T-helper 1 cell treated with Interleukin-12 subunit alpha and Interleukin-12 subunit beta and Interleukin-4 antibody, amounts not matched to agents 30 μg/mL and 1 μg/mL, for 36 hours (primary cell): ENCODE measurements around the gene MRPL21.

Experiments
- H3K27ac Mint-ChIP-seq: one replicate; pipeline ENCODE4 v1.8.0; 2021; ENCODE audit warnings: mild to moderate bottlenecking, mixed read lengths
- H3K27me3 Mint-ChIP-seq: one replicate; pipeline ENCODE4 v1.8.0; 2021; ENCODE audit warnings: low read depth, mixed read lengths
- H3K36me3 Mint-ChIP-seq: one replicate; pipeline ENCODE4 v1.8.0; 2021; ENCODE audit warnings: low read depth, mixed read lengths
- H3K4me1 Mint-ChIP-seq: one replicate; pipeline ENCODE4 v1.8.0; 2021; ENCODE audit warnings: low read depth, mixed read lengths
- H3K4me3 Mint-ChIP-seq: one replicate; pipeline ENCODE4 v1.8.0; 2021; ENCODE audit warnings: mild to moderate bottlenecking, moderate library complexity, mixed read lengths
- H3K9me3 Mint-ChIP-seq: one replicate; pipeline ENCODE4 v1.8.0; 2021; ENCODE audit warnings: mixed read lengths

MRPL21 gene

DNA sequence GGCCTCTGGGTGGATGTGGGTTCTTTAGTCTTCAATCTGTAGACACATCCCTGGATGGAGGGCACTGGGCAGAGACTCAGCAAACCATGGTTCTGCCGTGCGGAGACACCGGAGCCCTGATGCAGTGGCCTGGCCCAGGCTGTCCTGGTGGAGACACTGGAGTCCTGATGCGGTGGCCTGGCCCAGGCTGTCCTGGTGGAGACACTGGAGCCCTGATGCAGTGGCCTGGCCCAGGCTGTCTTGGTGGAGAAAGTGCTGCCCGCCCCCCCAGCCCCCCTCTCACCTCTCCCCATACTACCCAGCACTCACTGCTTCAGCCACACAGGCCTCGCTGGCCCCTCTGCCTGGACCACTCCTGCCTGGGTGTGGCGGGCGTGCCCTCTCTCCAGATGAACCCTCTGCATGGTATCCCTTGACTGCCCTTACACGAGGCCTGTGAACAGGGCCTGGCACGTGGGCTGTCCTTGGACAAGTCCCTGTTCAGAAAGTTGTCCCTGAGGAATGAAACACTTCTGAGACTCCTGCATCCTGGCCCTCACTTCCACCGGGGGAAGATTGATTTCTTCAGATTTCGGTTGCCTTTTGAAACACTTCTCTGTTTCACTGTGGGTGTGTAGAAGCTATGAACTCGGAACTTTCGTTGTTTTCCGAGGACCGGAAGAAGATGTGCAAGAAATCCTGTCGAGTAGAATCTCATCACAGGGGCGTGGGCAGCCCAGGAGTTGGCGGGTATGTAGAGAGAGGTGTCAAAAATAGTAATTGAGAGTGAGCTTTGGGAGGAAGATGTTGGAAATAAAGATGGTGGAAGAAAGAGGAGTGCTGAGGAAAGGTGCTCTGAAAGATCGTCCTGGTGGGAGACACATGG, 26.3 kb upstream of the MRPL21 start:
- Mint-ChIP-seq H3K9me3 (peaks cover 18% of the 10 kb centered on the region), H3K27me3 (no peaks in the 10 kb centered on the region), H3K4me1 (no peaks in the 10 kb centered on the region), H3K27ac (no peak overlapping the region), H3K4me3 (no peak overlapping the region), H3K36me3 (peaks cover 35% of the 10 kb centered on the region)

DNA sequence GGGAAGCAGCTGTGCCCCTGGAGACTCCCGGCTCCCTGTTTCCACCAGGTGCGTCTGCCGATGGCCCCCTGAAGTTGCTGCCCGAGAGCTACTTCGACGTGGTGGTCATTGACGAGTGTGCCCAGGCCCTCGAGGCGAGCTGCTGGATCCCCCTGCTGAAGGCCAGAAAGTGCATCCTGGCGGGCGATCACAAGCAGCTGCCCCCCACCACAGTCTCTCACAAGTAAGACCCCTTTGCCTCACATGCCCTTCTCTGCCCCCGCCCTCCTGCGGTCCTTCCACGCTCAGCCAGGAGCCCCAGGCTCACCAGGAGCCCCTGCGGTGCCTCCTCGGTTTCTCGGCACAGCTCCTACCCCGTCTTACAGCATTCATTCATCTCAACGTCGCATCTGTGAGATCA, 25.5 kb upstream of the MRPL21 start:
- H3K27me3 Mint-ChIP-seq = no peaks in the 10 kb centered on the region
- H3K27ac Mint-ChIP-seq = no peak overlapping the region
- H3K4me3 Mint-ChIP-seq = no peak overlapping the region
- no peaks in the 10 kb centered on the region for H3K4me1 Mint-ChIP-seq
- H3K9me3 Mint-ChIP-seq = peaks cover 25% of the 10 kb centered on the region
- H3K36me3 Mint-ChIP-seq = peaks cover 43% of the 10 kb centered on the region

DNA sequence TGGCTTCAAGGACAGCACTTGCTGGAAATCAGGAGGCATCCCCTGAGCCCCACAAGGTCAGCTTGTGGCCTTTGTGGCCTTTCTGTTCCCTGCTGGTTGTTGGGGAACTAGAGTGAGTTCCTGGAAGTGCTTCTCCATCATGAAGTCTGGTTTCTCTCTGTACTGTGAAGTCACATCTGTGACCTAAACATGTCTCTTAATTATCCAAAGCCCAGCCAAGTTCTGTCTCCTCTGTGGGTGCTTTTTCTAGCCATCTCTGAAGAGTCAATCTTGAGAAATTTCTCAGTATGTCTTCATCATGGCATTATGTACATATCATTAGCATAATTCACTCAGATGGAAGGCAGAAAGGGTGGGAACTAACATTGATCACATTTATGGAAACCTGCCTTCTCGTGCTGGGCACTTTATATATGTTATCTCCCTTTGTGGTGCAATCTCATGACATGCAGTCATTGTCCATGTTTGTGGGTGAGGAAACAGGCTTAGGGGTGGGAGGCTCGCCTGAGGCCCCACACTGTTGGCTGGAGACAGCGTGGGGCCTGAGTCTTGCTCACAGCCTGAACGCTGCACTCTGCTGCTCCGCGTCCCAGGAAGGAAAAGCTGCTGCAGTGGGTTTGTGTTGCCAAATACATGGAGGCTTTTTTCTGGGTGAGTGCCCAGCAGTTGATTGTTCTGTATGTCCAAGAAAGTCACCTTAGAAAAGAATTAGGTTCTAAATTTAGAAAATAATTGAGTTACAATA, 24.7 kb upstream of the MRPL21 start:
- Mint-ChIP-seq H3K4me3 (no peak overlapping the region), H3K9me3 (peaks cover 29% of the 10 kb centered on the region), H3K27me3 (no peaks in the 10 kb centered on the region), H3K27ac (no peak overlapping the region), H3K36me3 (peaks cover 51% of the 10 kb centered on the region), H3K4me1 (no peaks in the 10 kb centered on the region)

DNA sequence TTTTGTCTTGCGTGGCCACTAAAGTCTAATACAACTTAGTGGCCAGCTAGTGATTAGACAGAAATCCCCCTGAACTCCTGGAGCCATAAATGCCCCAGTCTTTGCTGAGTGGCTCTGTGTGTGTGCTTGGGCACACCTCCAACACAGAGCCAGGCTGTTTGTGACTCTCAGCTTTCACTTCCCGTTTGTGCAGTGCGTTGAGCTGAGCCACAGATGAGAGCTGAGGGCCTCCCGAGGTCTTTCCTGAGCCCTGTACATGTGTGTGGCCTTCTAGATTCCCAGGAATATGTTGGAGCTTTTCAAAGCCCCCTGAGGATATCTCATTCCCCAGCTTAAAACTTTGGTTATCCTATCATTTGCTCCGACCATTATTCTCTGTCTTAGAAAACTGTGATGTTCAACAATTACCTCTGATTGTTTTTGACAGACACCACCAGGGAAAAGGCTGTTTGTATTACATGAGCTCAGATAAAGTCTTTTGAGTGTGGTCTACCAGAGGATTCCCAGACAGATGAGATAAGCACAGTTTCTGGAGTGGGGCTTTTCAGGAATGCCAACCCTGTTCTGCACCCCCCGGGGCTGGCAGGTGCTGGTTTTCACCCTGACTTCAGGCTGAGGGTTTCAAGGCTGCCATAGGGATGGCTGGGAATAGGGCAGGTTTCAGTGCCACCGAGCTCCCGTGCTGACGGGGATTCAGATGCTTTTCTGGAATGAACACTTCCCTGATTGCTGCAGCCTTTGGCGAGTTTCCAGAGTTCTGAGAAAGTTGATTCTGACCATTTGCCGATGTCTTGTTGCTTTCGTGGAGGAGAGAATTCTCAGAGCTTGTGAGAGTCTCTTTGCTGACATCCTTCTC, 23.9 kb upstream of the MRPL21 start:
- Mint-ChIP-seq H3K36me3 (peaks cover 56% of the 10 kb centered on the region), H3K27me3 (no peaks in the 10 kb centered on the region), H3K9me3 (peaks cover 29% of the 10 kb centered on the region), H3K4me1 (no peaks in the 10 kb centered on the region), H3K27ac (no peak overlapping the region), H3K4me3 (no peak overlapping the region)

DNA sequence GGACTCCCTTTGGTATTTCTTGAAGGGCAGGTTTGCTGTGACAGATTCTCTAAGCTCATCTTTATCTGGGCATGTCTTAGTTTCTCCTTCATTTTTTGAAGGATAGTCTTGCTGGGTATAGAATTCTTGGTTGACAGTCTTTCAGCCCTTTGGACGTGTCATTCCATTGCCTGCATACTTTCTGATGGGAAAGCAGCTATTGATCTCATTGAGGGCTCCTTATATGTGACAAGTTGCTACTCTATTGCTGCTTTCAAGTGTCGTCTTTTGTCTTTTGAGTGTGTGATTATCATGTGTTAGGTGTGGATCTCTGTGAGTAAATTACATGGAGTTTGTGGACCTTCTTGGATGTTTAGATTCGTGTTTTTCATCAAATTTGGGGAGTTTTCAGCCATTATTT, 22.0 kb upstream of the MRPL21 start:
- H3K27me3 Mint-ChIP-seq = no peaks in the 10 kb centered on the region
- no peaks in the 10 kb centered on the region for H3K4me1 Mint-ChIP-seq
- no peak overlapping the region for H3K27ac Mint-ChIP-seq
- peaks cover 29% of the 10 kb centered on the region for H3K9me3 Mint-ChIP-seq
- H3K4me3 Mint-ChIP-seq = no peak overlapping the region
- H3K36me3 Mint-ChIP-seq = peaks cover 62% of the 10 kb centered on the region

DNA sequence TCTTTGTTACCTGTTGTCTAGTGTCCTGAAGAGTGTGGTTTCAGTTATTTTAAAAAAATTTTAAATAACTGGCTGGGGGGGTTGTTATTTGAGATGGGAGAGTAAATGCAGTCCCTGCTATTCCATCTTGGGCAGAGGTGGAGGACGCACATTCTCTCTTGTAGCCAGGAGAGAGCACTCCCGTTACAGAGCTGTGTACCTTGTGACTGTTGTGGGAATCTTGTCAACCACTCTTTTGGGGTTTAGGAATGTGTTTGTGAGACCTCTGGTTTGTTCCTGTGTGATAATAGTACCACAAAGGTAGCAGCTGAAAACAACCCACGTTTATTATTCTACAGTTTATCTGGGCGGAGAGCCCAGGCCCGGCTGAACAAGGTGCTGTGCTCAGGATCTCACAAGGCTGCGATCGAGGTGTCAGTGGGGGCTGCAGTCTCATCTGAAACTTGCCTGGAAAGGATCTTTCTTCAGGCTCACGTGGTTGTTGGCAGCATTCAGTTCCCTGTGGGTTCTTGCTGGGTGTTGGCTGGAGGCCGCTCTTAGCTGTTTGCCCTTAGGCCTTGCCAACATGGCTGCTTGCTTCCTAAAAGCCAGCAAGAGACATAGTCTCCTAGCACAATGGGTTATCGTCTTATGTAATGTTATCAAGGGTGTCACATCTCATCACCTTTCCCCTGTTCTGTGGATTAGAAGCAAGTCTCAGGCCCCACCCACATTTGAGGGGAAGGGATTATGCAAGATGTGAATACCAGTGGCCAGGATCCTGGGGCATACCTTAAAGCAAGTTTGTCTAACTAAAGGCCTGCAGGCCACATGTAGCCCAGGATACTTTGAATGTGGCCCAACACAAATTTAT, 20.7 kb upstream of the MRPL21 start:
- Mint-ChIP-seq H3K36me3 (peaks cover 59% of the 10 kb centered on the region), H3K4me3 (no peak overlapping the region), H3K27me3 (no peaks in the 10 kb centered on the region), H3K9me3 (peaks cover 29% of the 10 kb centered on the region), H3K27ac (no peak overlapping the region), H3K4me1 (no peaks in the 10 kb centered on the region)

DNA sequence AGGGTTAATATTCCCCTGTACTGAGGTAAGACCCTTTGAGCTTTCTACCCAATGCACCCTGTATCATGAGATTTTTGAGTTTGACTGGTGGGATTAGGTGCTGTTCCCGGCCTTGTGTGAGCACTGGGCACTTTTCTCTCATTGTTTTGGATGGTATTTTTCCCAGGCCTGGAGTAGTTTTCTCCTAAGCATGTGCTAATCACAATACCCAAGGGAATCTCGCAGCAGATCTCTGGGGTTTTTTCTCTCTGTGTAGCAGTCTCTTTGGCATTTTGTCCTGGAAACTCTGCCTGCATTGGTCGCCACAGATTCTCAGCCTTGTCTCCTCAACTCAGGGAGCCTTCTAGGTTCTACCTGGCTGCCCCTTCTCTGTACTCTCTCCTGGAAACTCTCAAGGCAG, 20.0 kb upstream of the MRPL21 start:
- H3K36me3 Mint-ChIP-seq = peaks cover 65% of the 10 kb centered on the region
- no peaks in the 10 kb centered on the region for H3K27me3 Mint-ChIP-seq
- peaks cover 29% of the 10 kb centered on the region for H3K9me3 Mint-ChIP-seq
- no peak overlapping the region for H3K27ac Mint-ChIP-seq
- H3K4me3 Mint-ChIP-seq = no peak overlapping the region
- no peaks in the 10 kb centered on the region for H3K4me1 Mint-ChIP-seq

DNA sequence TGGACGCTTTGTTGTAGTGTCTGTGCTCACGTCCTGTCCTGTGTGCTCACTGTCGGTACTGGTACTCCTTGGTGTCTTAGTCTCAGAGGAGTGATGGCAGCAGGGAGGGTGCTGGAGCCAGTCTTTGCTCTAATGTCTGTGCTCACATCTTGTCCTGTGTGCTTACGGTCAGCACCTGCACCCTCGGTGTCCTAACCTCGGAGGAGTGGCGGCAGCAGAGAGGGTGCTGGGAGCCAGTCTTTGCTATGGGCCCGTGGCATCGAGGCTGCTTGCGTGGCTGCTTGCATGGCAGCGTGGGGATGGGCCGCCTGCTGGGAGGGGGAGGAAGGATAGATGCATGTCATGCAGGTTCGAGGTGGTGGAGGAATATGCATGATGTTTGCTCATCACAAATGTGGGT, 12.8 kb upstream of the MRPL21 start:
- Mint-ChIP-seq H3K36me3 (peaks cover 33% of the 10 kb centered on the region), H3K4me3 (no peak overlapping the region), H3K27ac (no peak overlapping the region), H3K27me3 (no peaks in the 10 kb centered on the region), H3K9me3 (no peaks in the 10 kb centered on the region), H3K4me1 (no peaks in the 10 kb centered on the region)

DNA sequence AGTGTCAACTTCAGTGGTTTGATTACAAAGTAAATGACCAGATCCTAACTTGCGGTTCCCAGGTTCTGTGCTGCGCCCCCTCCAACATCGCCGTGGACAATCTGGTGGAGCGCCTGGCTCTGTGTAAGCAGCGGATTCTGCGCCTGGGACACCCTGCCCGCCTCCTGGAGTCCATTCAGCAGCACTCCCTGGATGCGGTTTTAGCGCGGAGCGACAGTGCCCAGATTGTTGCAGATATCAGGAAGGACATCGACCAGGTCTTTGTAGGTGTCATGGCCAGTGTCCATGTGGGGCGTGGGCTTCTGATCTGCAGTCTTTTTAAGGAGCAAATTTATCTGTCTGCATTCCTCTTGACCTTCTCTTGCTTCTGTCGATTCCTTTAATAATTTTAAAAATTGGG, 11.1 kb upstream of the MRPL21 start:
- H3K4me3 Mint-ChIP-seq = no peak overlapping the region
- peaks cover 33% of the 10 kb centered on the region for H3K36me3 Mint-ChIP-seq
- H3K27ac Mint-ChIP-seq = no peak overlapping the region
- H3K27me3 Mint-ChIP-seq = no peaks in the 10 kb centered on the region
- no peaks in the 10 kb centered on the region for H3K4me1 Mint-ChIP-seq
- H3K9me3 Mint-ChIP-seq = no peaks in the 10 kb centered on the region

DNA sequence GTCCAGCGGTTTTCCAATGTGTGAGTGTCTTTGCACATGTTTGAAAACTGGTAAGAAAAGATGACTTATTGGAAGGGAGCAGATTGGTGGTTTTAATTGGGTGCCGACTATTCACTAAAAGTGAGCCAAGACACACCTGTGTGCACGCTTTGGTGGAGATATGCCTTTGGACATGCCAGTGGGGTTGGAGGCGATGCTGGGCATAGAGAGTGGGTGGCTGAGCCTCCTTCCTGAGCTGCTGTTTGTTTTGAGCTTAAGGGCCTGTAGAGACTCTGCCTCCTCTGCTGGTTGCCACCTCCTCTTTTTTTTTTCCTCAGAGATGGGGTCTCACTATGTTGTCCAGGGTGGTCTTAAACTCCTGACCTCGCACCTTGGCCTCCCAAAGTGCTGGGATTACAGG, 9.6 kb upstream of the MRPL21 start:
- Mint-ChIP-seq H3K4me1 (no peaks in the 10 kb centered on the region), H3K27ac (no peak overlapping the region), H3K27me3 (no peaks in the 10 kb centered on the region), H3K4me3 (no peak overlapping the region), H3K9me3 (no peaks in the 10 kb centered on the region), H3K36me3 (peaks cover 28% of the 10 kb centered on the region)

DNA sequence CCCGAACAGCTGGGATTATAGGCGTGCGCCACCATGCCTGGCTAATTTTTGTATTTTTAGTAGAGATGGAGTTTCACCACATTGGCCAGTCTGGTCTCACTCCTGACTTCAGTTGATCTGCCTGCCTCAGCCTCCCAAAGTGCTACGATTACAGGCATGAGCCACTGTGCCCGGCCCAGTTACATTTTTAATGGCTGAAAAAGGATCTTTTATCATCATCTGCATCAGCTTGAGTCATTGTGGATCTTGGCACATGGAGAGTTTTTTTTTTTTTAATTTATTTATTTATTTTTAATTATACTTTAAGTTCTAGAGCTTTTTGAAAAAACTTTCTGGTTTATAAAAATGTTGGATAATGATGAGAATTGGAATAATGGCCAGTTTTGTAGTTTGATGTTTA, 8.6 kb upstream of the MRPL21 start:
- H3K9me3 Mint-ChIP-seq = no peaks in the 10 kb centered on the region
- no peak overlapping the region for H3K4me3 Mint-ChIP-seq
- H3K36me3 Mint-ChIP-seq = peaks cover 28% of the 10 kb centered on the region
- no peaks in the 10 kb centered on the region for H3K27me3 Mint-ChIP-seq
- H3K27ac Mint-ChIP-seq = no peak overlapping the region
- no peaks in the 10 kb centered on the region for H3K4me1 Mint-ChIP-seq

DNA sequence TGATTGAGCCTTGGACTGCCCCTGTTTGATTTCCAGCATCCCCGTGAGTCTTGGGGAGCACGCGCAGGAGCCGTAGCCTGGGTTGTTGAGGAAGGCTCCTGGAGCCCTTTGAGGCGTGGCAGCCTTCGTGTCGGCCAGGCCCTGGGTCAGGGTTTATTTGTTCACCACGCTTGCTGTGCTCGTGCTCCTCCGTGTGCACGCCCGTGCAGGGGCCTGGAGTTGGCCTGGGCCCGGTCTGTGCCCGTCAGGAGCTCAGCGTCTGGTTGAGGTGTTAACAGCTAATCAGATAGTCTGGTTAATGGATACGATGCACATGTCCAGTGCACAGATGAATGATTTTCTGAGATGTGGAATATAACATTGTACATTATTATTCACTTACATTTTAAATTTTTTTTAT, 8.1 kb upstream of the MRPL21 start:
- no peaks in the 10 kb centered on the region for H3K4me1 Mint-ChIP-seq
- no peaks in the 10 kb centered on the region for H3K9me3 Mint-ChIP-seq
- H3K4me3 Mint-ChIP-seq = no peak overlapping the region
- no peaks in the 10 kb centered on the region for H3K27me3 Mint-ChIP-seq
- peaks cover 29% of the 10 kb centered on the region for H3K36me3 Mint-ChIP-seq
- H3K27ac Mint-ChIP-seq = no peak overlapping the region

DNA sequence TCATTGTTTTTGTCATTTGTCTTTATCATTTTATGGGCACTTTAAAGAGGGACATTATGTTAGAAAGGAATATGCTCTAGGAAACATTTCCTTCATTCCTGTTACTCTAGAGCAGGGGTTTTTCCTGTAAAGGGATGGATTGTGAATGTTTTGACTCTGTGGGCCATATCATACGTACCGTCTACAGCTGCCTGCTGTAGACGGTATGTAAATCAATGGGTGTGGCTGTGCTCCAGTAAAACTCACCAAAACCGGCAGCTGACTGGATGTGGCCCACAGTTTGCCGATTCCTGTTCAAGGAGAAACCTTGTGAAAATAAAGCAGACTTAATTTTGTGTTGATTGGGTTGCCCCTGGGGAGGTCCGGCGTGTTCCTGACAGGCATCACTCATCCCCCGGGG, 7.3 kb upstream of the MRPL21 start:
- Mint-ChIP-seq H3K9me3 (no peaks in the 10 kb centered on the region), H3K27ac (no peak overlapping the region), H3K36me3 (peaks cover 23% of the 10 kb centered on the region), H3K4me3 (no peak overlapping the region), H3K27me3 (no peaks in the 10 kb centered on the region), H3K4me1 (no peaks in the 10 kb centered on the region)

DNA sequence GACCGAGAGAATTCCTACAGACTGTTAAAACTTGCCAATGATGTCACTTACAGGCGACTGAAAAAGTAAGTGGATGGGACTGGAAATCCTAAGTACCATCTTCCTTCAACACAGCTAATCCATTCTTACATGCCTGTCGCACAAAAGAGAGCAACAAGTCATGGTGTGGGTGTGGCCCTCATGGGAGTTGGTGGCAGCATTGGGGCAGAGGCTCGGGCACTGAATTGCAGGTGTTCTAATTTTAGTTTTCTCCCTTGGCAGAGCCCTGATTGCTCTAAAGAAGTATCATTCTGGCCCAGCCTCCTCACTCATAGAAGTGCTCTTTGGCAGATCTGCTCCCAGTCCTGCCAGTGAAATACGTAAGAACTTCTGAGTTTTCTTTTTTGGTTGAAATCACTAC, 4.6 kb upstream of the MRPL21 start:
- H3K4me1 Mint-ChIP-seq = peaks cover 12% of the 10 kb centered on the region
- peaks cover 21% of the 10 kb centered on the region for H3K36me3 Mint-ChIP-seq
- no peaks in the 10 kb centered on the region for H3K9me3 Mint-ChIP-seq
- H3K27ac Mint-ChIP-seq = no peak overlapping the region
- no peak overlapping the region for H3K4me3 Mint-ChIP-seq
- no peaks in the 10 kb centered on the region for H3K27me3 Mint-ChIP-seq
